GM21390 (cell line): ENCODE results near the gene RASAL1.
"Not testable (repeated sequence)": the region's sequence is repeated elsewhere in the genome, so short reads cannot be mapped to it uniquely, and the experiment has no call there.

Source experiments
- ATAC-seq: cut with Tn5 transposase; IDR thresholded peaks from one replicate; pipeline ENCODE4 v1.9.1; 2021; ENCODE audit not compliant: unreplicated experiment

Gene RASAL1

GRCh38 chr12:113119980-113120669 is 15.4 kb downstream of the RASAL1 start:
- no peak for ATAC-seq

DNA sequence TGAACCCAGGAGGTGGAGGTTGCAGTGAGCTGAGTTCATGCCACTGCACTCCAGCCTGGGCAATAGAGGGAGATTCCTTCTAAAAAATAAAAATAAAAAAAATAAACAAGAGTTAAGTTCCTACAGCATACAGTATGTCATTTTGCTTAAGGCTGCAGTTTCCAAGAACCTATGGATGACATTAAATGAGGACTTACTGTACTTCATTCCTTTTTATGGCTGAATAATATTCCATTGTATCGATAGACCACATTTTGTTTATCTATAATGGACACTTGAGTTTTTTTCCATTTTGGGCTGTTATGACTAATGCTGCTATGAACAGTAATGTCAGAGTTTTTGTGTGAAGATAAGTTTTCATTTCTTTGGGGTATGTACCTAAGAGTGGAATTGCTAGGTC is 17.4 kb downstream of the RASAL1 start:
- no peak for ATAC-seq

GRCh38 chr12:113117684-113118083 is 17.9 kb downstream of the RASAL1 start:
- ATAC-seq: not testable (repeated sequence)

DNA sequence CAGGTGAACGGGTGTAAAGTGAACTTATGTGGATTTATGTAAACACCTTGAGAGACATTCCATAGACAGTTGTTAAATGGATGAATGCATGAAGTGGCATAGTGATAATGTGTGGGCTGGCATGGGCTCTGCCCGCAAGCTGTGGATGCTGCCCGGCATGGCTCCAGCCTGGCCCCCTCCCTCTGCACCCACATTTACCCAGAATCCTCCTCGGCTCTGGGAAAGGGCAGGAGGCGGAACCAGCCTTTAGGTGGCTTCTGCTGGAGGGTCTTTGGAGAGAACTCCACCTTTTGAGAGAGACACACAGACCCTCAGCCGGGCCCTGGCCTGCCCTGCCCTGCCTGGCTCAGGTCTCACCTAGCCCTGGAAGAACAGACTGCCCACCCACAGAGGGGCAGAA is 18.7 kb downstream of the RASAL1 start:
- no peak for ATAC-seq

- ATAC-seq: no peak
Observed at GRCh38 chr12:113115455-113116126, 20.0 kb downstream of the RASAL1 start.

DNA sequence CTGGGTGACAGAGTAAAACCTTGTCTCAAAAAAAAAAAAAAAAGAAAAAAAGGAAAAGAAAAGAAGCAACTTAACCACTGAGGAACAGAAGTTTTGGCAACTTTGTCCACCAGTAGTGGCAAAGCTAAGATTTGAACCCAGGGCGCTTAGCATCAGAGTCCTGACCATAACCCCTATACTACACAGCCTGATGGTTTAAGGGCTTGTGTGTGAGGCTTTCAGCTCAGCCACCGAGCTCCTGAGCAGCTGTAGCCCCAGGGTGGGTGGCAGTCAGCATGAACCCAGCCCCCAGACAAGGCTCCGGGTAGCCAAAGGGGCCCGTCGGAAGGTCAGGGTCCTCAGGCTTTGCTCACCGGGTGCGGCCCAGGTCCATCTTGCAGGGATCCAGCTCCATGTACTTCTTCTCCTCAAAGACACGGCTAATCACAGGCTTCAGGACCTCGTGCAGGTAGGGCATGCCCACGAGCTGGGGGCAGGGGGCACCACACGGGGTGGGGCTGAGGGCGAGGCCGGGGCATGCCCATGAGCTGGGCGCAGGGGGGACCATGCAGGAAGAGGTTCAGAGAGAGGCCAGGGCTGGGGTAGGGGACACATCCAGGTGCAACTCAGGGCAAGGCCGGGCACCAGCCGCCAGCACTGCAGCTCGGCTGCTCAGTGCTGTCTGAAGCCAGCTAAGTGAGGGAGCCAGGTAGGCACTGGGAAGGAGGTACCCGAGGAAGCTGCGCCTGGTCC is 20.9 kb downstream of the RASAL1 start:
- no peak for ATAC-seq

- ATAC-seq: no peak
Observed at GRCh38 chr12:113113397-113113796, 22.2 kb downstream of the RASAL1 start.

DNA sequence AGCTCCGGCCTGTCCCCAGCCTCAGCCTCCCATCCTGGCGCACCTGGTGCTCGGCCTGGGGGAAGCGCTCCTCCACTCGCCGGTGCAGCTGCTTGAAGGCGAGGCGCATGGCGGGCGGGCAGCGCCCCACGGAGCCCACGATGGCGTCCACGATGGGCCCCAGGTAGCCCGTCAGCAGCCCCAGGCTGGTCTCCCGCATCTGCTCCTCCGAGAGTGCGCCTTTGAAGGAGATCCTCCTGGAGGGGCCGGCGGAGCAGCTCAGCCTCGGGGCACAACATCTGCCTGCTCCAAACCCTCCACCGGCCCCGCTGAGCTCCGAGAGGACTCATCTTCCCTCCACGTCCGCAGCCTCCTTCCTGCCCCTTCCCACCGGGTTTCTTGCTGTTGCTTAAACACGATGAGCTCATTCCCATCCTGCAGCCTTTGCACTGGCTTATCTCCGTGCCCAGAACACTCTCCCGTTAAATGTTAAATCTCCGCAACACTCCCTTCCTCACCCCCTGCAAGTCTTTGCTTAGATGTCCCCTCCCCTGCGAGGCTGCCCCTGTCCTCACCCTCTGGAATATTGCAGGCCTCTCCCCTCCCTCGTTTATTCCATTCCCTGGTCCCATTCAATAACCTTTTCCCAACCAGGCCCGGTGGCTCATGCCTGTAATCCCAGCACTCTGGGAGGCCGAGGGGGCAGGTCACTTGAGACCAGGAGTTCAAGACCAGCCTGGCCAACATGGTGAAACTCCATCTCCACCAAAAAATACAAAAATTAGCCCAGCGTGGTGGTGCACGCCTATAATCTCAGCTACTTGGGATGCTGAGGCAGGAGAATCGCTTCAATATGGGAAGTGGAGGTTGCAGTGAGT is 23.3 kb downstream of the RASAL1 start:
- no peak for ATAC-seq

DNA sequence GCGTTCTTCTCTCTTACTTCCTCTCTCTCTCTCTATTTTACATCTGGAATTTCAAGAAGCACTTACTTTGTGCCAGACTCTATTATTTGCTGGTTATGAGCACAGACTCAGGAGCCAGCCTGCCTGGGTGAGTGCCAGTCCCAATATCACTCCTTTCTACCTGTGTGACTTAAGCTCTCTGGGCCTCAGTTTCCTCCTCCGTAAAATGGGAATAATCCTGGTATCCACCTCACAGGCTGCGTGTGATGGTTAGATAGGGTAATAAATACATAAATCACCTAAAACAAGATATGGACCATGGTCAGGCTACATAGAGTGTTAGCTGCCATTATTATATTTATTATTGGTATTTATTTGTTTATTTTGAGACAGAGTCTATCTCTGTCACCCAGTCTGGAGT is 24.3 kb downstream of the RASAL1 start:
- ATAC-seq: no peak

GRCh38 chr12:113109872-113110599 is 25.5 kb downstream of the RASAL1 start:
- ATAC-seq: no peak

GRCh38 chr12:113109360-113109759 is 26.2 kb downstream of the RASAL1 start:
- ATAC-seq: no peak

- no peak for ATAC-seq
Observed at GRCh38 chr12:113108308-113108707, 27.3 kb downstream of the RASAL1 start.

DNA sequence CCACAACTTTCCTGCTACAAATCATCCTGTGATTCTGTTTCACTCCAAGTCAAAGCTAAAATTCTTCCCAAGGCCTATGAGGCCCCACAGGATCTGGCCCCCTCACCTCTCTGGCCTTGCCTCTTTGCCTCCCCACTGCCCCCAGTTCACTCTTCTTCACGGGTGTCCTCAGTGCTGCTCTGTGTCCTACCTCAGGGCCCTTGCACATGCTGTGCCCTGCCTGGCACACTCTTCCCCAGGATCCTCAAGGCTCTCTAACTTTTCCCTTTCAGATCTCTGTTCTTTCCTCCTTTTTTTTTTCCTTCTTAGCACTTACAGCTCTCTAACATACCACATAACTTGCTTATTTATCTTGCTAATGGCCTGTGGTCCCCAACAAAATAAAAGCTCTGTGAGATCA is 29.2 kb downstream of the RASAL1 start:
- ATAC-seq: no peak

GRCh38 chr12:113105606-113106271 is 29.8 kb downstream of the RASAL1 start:
- ATAC-seq: no peak

DNA sequence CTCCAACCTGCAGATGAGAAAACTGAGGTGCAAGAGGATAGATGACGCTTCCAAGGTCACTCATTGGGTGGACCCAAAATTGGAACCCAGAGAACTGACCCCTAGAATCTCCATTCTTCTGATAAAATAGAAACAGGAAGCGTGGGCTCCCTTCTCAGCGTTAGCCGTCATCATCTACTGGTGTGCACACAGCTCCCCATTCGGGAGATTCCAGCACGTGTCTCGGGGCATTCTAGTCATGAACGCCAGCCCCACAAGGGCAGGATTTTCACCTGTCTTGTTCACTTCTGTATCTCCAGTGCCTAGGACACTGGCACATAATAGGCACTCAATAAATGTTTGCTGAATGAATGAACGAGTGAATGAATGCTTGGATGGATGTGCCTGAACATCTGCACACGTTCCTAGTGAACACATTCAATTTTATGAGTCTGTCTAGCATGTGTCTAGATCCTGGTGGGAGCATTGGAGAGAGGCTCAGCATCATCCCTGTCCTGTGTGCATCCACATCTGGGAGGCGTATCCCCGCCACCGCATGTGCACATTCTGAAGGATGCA is 30.5 kb downstream of the RASAL1 start:
- no peak for ATAC-seq

DNA sequence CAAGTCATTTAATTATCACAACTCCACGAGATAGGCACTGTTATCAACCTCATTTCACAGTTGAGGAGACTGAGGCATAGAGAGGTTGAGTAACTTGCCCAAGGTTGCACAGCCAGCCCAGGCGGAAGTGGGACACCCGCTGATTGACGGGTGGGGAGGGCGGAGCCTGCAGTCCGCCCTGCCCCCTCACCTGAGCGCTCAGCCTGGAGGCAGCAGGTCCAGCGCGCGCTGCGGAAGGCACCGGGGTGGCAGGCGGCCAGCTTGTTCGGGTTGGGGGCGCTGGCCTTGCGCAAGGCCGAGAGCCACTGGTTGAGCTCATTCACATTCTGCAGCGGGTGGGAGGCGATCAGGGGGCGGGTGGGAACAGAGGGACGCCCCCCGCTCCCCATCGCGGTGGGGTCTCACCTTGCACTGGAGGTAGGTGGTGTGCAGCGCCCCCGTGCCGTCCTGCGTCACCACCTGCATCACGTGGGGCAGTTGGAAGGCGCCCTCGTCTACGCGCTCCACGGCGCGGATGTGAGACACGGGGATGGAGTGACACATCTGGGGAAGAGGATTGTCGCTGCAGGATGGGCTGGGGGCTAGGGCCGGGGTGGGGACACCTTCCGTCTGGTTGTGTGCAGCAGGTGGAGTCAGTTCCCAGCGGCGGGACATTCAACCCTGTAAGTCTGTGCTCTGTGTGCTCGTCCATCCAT is 31.7 kb downstream of the RASAL1 start:
- ATAC-seq: peak; percentile 53

DNA sequence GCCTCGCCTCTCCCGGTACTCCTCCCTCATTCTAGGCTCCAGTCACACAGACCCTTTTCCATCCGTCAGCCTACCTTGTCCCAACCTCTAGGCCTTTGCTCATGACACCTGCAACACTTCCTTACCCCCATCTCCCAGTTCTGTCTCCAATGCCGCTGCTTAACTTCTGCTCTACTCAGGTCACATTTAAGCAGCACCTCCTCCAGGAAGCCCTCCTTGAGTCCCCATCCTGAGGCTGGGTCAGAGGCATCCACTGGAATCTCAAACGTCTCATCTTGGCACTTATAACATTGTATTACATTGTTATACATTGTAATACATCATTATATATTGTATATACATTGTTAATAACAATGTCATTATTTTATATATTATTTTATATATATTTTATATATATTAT is 32.8 kb downstream of the RASAL1 start:
- ATAC-seq: no peak

- ATAC-seq: no peak
Observed at GRCh38 chr12:113101751-113102150, 33.8 kb downstream of the RASAL1 start.

DNA sequence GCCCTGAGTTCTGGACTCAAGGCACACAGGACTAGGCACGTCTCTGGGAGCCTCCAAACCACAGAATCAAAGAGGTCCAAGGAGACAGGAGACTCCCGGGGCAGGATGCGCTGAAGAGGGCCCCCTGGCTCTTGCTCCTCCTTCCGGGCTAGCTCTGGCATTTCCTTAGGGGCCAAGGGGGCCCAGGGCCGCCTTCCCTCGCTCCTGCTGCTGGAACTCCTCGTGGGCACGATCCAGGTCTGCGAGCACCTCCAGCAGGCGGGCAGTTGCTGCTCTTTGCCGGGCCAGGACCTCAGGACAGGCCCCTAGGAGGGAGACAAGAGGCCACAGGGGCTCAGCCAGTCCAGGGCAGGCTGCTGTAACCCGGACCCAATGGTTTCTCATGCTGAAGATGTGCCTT is 35.8 kb downstream of the RASAL1 start:
- ATAC-seq: no peak
